HepG2 (cell line): ENCODE data around the gene TAS2R39. TPM values are rescaled to one million over a fixed set of nuclear protein-coding genes. Genes with fewer than 3 reads are reported as not detected.

Experiments used
- ATAC-seq: fragments of 200-7000 bp; cut with Tn5 transposase; 3 replicates; pipeline ENCODE4 v1.9.1; 2020; ENCODE audit warnings: mild to moderate bottlenecking, moderate library complexity
- BruUV-seq: library from RNA; stranded (reverse); fragments of 400-500 nt; replicated peaks from 2 replicates; lab custom pipeline; 2021; lab: Mats Ljungman, UMichigan
- CTCF ChIA-PET: fragments of 300-600 bp; formaldehyde crosslinking; extraction: SDS; loops from one replicate; lab custom pipeline; 2021; ENCODE audit warnings: low total read pairs, inconsistent platforms, low intra/inter-chr PET ratio; lab: Yijun Ruan, JAX
- POLR2A ChIA-PET: fragments of 350-600 bp; sonication (Branson Sonifier 250); formaldehyde crosslinking; loops from one replicate; lab custom pipeline; 2020; ENCODE audit warnings: antibody characterized with exemption, inconsistent platforms; lab: Yijun Ruan, JAX
- DNase-seq: peaks from one replicate; pipeline ENCODE4 v3.0.0-alpha.2; 2015; ENCODE audit warnings: low spot score
- FAIRE-seq: peaks from 3 replicates; lab custom pipeline; 2011; peaks lifted over from hg19 to GRCh38; lab: Jason Lieb, UNC
- H2AFZ ChIP-seq: one replicate; pipeline ENCODE4 v1.6.1; 2011; ENCODE audit warnings: low read length, inconsistent platforms
- H3K27ac ChIP-seq: fragments of 300-600 bp; 3 replicates; pipeline ENCODE4 v1.8.0; 2011; ENCODE audit warnings: mixed run types, mild to moderate bottlenecking, mixed read lengths, low read length, inconsistent platforms; ENCODE audit not compliant: insufficient read depth; ENCODE audit errors: extremely low read length
- H3K27me3 ChIP-seq, 2 experiments: fragments of 200-600 bp in 1 of 2; 2 replicates in 1 of 2; 3 replicates in 1 of 2; pipeline versions ENCODE4 v1.6.0 to v1.8.0; 2011; ENCODE audit warnings: low read length in 2 of 2, mild to moderate bottlenecking in 2 of 2, moderate library complexity in 2 of 2, inconsistent platforms in 1 of 2; ENCODE audit not compliant: insufficient read depth in 2 of 2, control insufficient read depth in 1 of 2
- H3K36me3 ChIP-seq, 2 experiments: fragments of 200-600 bp in 1 of 2; replicated peaks in 1 of 2; 2 replicates in 1 of 2; 3 replicates in 1 of 2; pipeline versions ENCODE4 v1.5.1 to v1.8.0; 2011; ENCODE audit warnings: low read length in 2 of 2, inconsistent platforms in 1 of 2; ENCODE audit not compliant: insufficient read depth in 2 of 2, control insufficient read depth in 1 of 2
- H3K4me1 ChIP-seq: 2 replicates; pipeline ENCODE4 v1.5.1; 2012; ENCODE audit warnings: low read length, inconsistent platforms; ENCODE audit not compliant: insufficient read depth
- H3K4me2 ChIP-seq: 2 replicates; pipeline ENCODE4 v1.6.0; 2011; ENCODE audit warnings: low read depth, low read length, inconsistent platforms
- H3K4me3 ChIP-seq, 3 experiments: fragments of 200-600 bp in 1 of 3; sonication (generic), shearing (Covaris generic) in 1 of 3; replicated peaks in 1 of 3; 2 replicates each; pipeline ENCODE4 v1.5.1; 2011 to 2016; ENCODE audit warnings: low read length in 3 of 3, inconsistent platforms in 2 of 3, low read depth in 2 of 3, mild to moderate bottlenecking in 2 of 3, control low read depth in 1 of 3, mixed read lengths in 1 of 3; ENCODE audit not compliant: insufficient read depth in 1 of 3
- H3K79me2 ChIP-seq: one replicate; pipeline ENCODE4 v1.6.1; 2011; ENCODE audit warnings: low read length, inconsistent platforms; ENCODE audit not compliant: insufficient read depth
- H3K9ac ChIP-seq: 2 replicates; pipeline ENCODE4 v1.6.0; 2011; ENCODE audit warnings: mild to moderate bottlenecking, low read depth, low read length, inconsistent platforms; ENCODE audit not compliant: insufficient read depth
- H3K9me3 ChIP-seq: 2 replicates; pipeline ENCODE4 v1.5.1; 2012; ENCODE audit warnings: mild to moderate bottlenecking, low read length
- H4K20me1 ChIP-seq: 2 replicates; pipeline ENCODE4 v1.6.0; 2011; ENCODE audit warnings: inconsistent platforms, mild to moderate bottlenecking, low read length, moderate library complexity; ENCODE audit not compliant: insufficient read depth
- CEBPB ChIP-seq: IDR thresholded peaks from 2 replicates; pipeline ENCODE4 v1.6.1; 2011; ENCODE audit warnings: low read depth, low read length, improper control_type of control experiment, borderline replicate concordance
- KAT7 ChIP-seq: IDR thresholded peaks from 2 replicates; pipeline ENCODE4 v1.6.1; 2018; ENCODE audit warnings: borderline replicate concordance, missing compliant biosample characterization
- MLXIP ChIP-seq: sonication (generic); formaldehyde crosslinking; IDR thresholded peaks from 2 replicates; pipeline ENCODE4 v1.9.0; 2021; ENCODE audit warnings: missing genetic modification reagents, borderline replicate concordance
- MYNN ChIP-seq: sonication (generic); formaldehyde crosslinking; IDR thresholded peaks from 2 replicates; pipeline ENCODE4 v1.4.0; 2020; ENCODE audit warnings: mild to moderate bottlenecking, low read depth, missing genetic modification reagents
- RBM39 ChIP-seq: fragments of 200-400 bp; formaldehyde crosslinking; IDR thresholded peaks from one replicate; pipeline ENCODE4 v1.6.1; 2018; ENCODE audit warnings: antibody characterized with exemption, mild to moderate bottlenecking, low read depth, low read length; ENCODE audit not compliant: poor library complexity, severe bottlenecking
- RFX1 ChIP-seq: fragments of 450-650 bp; IDR thresholded peaks from 2 replicates; pipeline ENCODE4 v1.6.1; 2017
- SMAD1 ChIP-seq: sonication (generic); formaldehyde crosslinking; IDR thresholded peaks from 2 replicates; pipeline ENCODE4 v1.4.0; 2020; ENCODE audit warnings: missing genetic modification reagents, low read depth, mild to moderate bottlenecking, borderline replicate concordance
- SP1 ChIP-seq, 2 experiments: fragments of 450-650 bp in 1 of 2; sonication (generic) in 1 of 2; formaldehyde crosslinking in 1 of 2; IDR thresholded peaks; 2 replicates each; pipeline versions ENCODE4 v1.4.0 to v1.6.1; 2016 to 2020; ENCODE audit warnings: missing genetic modification reagents in 1 of 2
- ZBTB43 ChIP-seq: sonication (generic); formaldehyde crosslinking; conservative IDR thresholded peaks from 2 replicates; pipeline ENCODE4 v1.4.0; 2020; ENCODE audit warnings: missing genetic modification reagents
- ZFX ChIP-seq: sonication (generic); formaldehyde crosslinking; IDR thresholded peaks from 2 replicates; pipeline ENCODE4 v1.4.0; 2020; ENCODE audit warnings: mild to moderate bottlenecking, low read depth, missing genetic modification reagents, moderate library complexity
- ZFYVE20 ChIP-seq: sonication (generic); formaldehyde crosslinking; IDR thresholded peaks from 2 replicates; pipeline ENCODE4 v1.8.0; 2023; ENCODE audit warnings: low read depth, mild to moderate bottlenecking, moderate library complexity, missing genetic modification reagents, borderline replicate concordance
- ZNF552 ChIP-seq: sonication (generic); formaldehyde crosslinking; IDR thresholded peaks from 2 replicates; pipeline ENCODE4 v1.9.0; 2022; ENCODE audit warnings: missing genetic modification reagents, mild to moderate bottlenecking, borderline replicate concordance
- ZSCAN9 ChIP-seq: IDR thresholded peaks from 2 replicates; pipeline ENCODE4 v1.6.1; 2016; ENCODE audit warnings: borderline replicate concordance
- WGBS: methylation state at CpG from one replicate; pipeline ENCODE4 v1.1.6; 2017; ENCODE audit warnings: low lambda C conversion rate; 5-methylcytosine and 5-hydroxymethylcytosine counted together
- in situ Hi-C: cut with HindIII; loops from 2 replicates; pipeline ENCODE4 v1.10.0; 2017; ENCODE audit warnings: low pct_unique_long_range_greater_than_20kb; ENCODE audit not compliant: extremely low pct_ligation_motif_present
- intact Hi-C: fragments of 100-400 bp; cut with micrococcal nuclease; formaldehyde crosslinking; loops from one replicate; pipeline ENCODE4 v1.10.0; 2022; ENCODE audit not compliant: unreplicated experiment
- polyA plus RNA-seq, 8 experiments: library from polyadenylated mRNA; depleted of rRNA in 3 of 8; stranded (reverse) in 7 of 8; unstranded in 1 of 8; fragments of >200 nt; fragmentation: Illumina TruSeq in 4 of 8; extraction: Trizol in 4 of 8; gene quantifications; 2 replicates each; pipeline versions ENCODE4 v1.2.1 to v1.2.3, GENCODE V29; 2011 to 2016; ENCODE audit warnings: low read depth in 4 of 8, missing spikeins in 1 of 8, mixed read lengths in 1 of 8; ENCODE audit not compliant: insufficient read depth in 1 of 8
- total RNA-seq, 5 experiments: library from RNA; depleted of rRNA; stranded (reverse); fragments of >200 nt; fragmentation: Illumina TruSeq; extraction: Trizol; gene quantifications; 2 replicates each; pipeline ENCODE4 v1.2.3, GENCODE V29; 2016; ENCODE audit warnings: low read depth in 1 of 5

The TAS2R39 gene
- total and polyA plus RNA-seq, 2 of the 13 experiments (the other 11 are each of a cell fraction or from before 2014, with no cell fraction given) = not detected

GRCh38 chr7:143199040-143199439 is 15.8 kb downstream of the TAS2R39 start:
- DNase-seq = no peak
- Histone ChIP-seq H3K27me3 (no peaks in the 10 kb centered on the region), H3K4me1 (no peaks in the 10 kb centered on the region), H3K4me2 (no peak overlapping the region), H3K9ac (no peak overlapping the region), H3K27ac (no peak overlapping the region), H3K79me2 (no peaks in the 10 kb centered on the region), H3K9me3 (no peaks in the 10 kb centered on the region), H4K20me1 (no peaks in the 10 kb centered on the region), H3K36me3 (no peaks in the 10 kb centered on the region), H2AFZ (no peak overlapping the region), H3K4me3 (no peak overlapping the region)
- no TSS peak for BruUV-seq
- ATAC-seq = no peak
- POLR2A ChIA-PET = no interaction called here
- no peak for FAIRE-seq
- 5% methylated on average over 4 of the region's 4 CpGs for WGBS
- in situ Hi-C loops (no loop called here), intact Hi-C loops (no loop called here)
- CTCF ChIA-PET = no interaction called here
- TF ChIP-seq ZSCAN9 (CRISPR knock-in tag) = no peak
- TF ChIP-seq ZFYVE20 (CRISPR knock-in tag) = no peak
- no peak for TF ChIP-seq ZBTB43 (CRISPR knock-in tag)
- no peak for TF ChIP-seq KAT7
- no peak for TF ChIP-seq MLXIP
- no peak for TF ChIP-seq ZNF552 (CRISPR knock-in tag)
- TF ChIP-seq CEBPB = no peak
- no peak for TF ChIP-seq SMAD1 (CRISPR knock-in tag)
- TF ChIP-seq RBM39 = no peak
- no peak for TF ChIP-seq SP1 (IDR thresholded peaks at IDR 0.05)
- TF ChIP-seq SP1 (CRISPR knock-in tag; IDR thresholded peaks at IDR 0.05) = no peak
- no peak for TF ChIP-seq RFX1
- no peak for TF ChIP-seq MYNN
- TF ChIP-seq ZFX = no peak
